HEK293T (cell line): ENCODE results near the gene DNAH3.

ENCODE experiments used
- CTCF ChIA-PET: fragments of 350-600 bp; formaldehyde crosslinking; extraction: SDS; loops from one replicate; lab custom pipeline; 2021; ENCODE audit warnings: antibody characterized with exemption, inconsistent platforms; lab: Yijun Ruan, JAX
- POLR2A ChIA-PET: fragments of 350-600 bp; formaldehyde crosslinking; extraction: SDS; loops from one replicate; lab custom pipeline; 2020; ENCODE audit warnings: antibody characterized with exemption, inconsistent platforms; lab: Yijun Ruan, JAX
- DNase-seq: peaks from one replicate; pipeline ENCODE4 v3.0.0; 2012; ENCODE audit warnings: mixed read lengths; ENCODE audit errors: extremely low spot score
- ARNT ChIP-seq: fragments of 450-650 bp; IDR thresholded peaks from 2 replicates; pipeline ENCODE4 v1.6.1; 2017; ENCODE audit warnings: mild to moderate bottlenecking
- BHLHE40 ChIP-seq: fragments of 450-650 bp; IDR thresholded peaks from 2 replicates; pipeline ENCODE4 v1.6.1; 2016; ENCODE audit warnings: mild to moderate bottlenecking, moderate library complexity, borderline replicate concordance
- CTBP1 ChIP-seq: fragments of 450-650 bp; IDR thresholded peaks from 2 replicates; pipeline ENCODE4 v1.6.1; 2016; ENCODE audit warnings: borderline replicate concordance
- ELF4 ChIP-seq: fragments of 450-650 bp; IDR thresholded peaks from 2 replicates; pipeline ENCODE4 v1.6.1; 2017; ENCODE audit warnings: antibody characterized with exemption
- FOXA1 ChIP-seq: fragments of 450-650 bp; IDR thresholded peaks from 2 replicates; pipeline ENCODE4 v1.6.1; 2016; ENCODE audit warnings: mild to moderate bottlenecking
- FOXK2 ChIP-seq: fragments of 450-650 bp; IDR thresholded peaks from 2 replicates; pipeline ENCODE4 v1.6.1; 2016; ENCODE audit warnings: mild to moderate bottlenecking
- FOXM1 ChIP-seq: fragments of 450-650 bp; IDR thresholded peaks from 2 replicates; pipeline ENCODE4 v1.6.1; 2017; ENCODE audit warnings: mild to moderate bottlenecking, borderline replicate concordance
- HDGF ChIP-seq: fragments of 450-650 bp; IDR thresholded peaks from 2 replicates; pipeline ENCODE4 v1.6.1; 2017; ENCODE audit warnings: antibody characterized with exemption, borderline replicate concordance
- L3MBTL2 ChIP-seq: fragments of 450-650 bp; conservative IDR thresholded peaks from 2 replicates; pipeline ENCODE4 v1.6.1; 2016; ENCODE audit warnings: mild to moderate bottlenecking
- LEF1 ChIP-seq: fragments of 450-650 bp; IDR thresholded peaks from 2 replicates; pipeline ENCODE4 v1.6.1; 2017; ENCODE audit warnings: mild to moderate bottlenecking, borderline replicate concordance
- NFRKB ChIP-seq: fragments of 450-650 bp; IDR thresholded peaks from 2 replicates; pipeline ENCODE4 v1.6.1; 2016; ENCODE audit warnings: mild to moderate bottlenecking, moderate library complexity
- SP1 ChIP-seq: fragments of 450-650 bp; IDR thresholded peaks from 2 replicates; pipeline ENCODE4 v1.6.1; 2017
- SUZ12 ChIP-seq: fragments of 450-650 bp; IDR thresholded peaks from 2 replicates; pipeline ENCODE4 v1.6.1; 2016; ENCODE audit warnings: mild to moderate bottlenecking
- TARDBP ChIP-seq: fragments of 450-650 bp; IDR thresholded peaks from 2 replicates; pipeline ENCODE4 v1.6.1; 2016
- ZNF384 ChIP-seq: fragments of 450-650 bp; IDR thresholded peaks from 2 replicates; pipeline ENCODE4 v1.6.1; 2016
- TF ChIP-seq, protein P1 (sequence below): fragments of 450-650 bp; IDR thresholded peaks from 2 replicates; pipeline ENCODE4 v1.6.1; 2016

DNAH3 gene

DNA sequence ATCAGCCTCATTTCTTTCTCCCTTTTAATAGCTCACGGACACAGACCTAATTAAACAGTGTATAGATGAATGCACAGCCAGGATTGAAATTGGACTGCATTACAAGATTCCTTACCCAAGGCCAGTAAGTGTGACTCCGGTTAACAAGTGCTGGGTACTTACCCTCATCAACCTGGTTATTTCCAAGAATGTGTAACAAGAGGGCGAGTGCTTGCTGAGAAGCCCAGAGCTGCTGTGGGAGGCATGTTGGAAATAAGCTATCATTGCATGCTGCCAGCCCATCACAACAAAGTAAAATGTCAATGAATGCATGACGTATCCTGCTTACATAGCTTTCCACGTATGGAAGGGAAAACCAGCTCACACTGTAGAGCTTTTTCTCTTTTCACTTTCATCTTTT is 230.6 kb downstream of the DNAH3 start:
- DNase-seq, result no peak
- CTCF ChIA-PET, result no interaction called here
- POLR2A ChIA-PET, result no interaction called here
- TF ChIP-seq L3MBTL2 (no peak), SP1 (no peak), LEF1 (no peak), FOXK2 (no peak), ZNF384 (no peak), TARDBP (no peak), CTBP1 (no peak), SUZ12 (no peak), NFRKB (no peak), ELF4 (no peak)

DNA sequence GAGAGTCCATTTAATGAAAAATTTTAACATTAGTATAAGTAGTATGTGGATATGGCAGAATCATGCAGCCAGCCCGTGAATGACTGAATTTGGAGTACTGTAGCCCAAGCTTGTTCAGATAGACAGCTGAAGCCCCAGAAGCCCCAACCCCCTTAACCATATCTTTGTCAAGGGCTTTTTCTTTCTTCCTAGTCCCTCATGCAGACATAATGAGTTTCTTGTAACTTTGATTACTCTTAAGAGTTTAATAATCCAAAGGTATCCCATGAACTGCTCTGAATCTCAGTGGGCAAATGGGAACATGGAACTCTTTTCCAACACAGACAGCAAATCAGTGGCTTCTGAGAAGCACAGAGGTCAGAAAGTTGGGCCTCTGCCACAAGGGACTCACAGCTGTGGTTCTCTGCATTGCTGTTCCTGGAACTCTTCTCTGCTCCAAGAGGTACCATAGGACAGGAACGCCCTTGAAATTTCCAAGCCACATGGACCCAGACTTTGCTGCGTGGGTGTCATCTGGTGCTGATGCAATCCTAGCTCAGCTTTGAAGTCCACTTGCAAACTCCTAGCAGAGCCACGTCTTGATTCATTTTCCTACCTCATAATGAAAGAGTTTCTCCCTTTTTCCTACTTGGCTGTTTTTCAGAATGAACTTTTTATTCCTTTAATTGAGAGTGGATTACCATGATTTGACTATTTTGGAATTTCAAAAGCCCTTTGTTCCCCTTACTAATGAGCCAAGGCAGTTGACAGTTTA is 232.0 kb downstream of the DNAH3 start:
- CTCF ChIA-PET, result no interaction called here
- POLR2A ChIA-PET, result no interaction called here
- TF ChIP-seq TARDBP (no peak), SP1 (no peak), ARNT (no peak), ZNF384 (no peak), FOXA1 (no peak), FOXK2 (no peak), L3MBTL2 (no peak), CTBP1 (no peak), HDGF (no peak), ELF4 (no peak), LEF1 (no peak), SUZ12 (no peak), BHLHE40 (no peak), FOXM1 (no peak), NFRKB (no peak)
- TF ChIP-seq, protein P1, sequence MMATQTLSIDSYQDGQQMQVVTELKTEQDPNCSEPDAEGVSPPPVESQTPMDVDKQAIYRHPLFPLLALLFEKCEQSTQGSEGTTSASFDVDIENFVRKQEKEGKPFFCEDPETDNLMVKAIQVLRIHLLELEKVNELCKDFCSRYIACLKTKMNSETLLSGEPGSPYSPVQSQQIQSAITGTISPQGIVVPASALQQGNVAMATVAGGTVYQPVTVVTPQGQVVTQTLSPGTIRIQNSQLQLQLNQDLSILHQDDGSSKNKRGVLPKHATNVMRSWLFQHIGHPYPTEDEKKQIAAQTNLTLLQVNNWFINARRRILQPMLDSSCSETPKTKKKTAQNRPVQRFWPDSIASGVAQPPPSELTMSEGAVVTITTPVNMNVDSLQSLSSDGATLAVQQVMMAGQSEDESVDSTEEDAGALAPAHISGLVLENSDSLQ, result no peak
- DNase-seq, result no peak

- CTCF ChIA-PET, result no interaction called here
- TF ChIP-seq ARNT (no peak), HDGF (no peak), FOXK2 (no peak), BHLHE40 (no peak), SP1 (no peak), ELF4 (no peak), NFRKB (no peak), ZNF384 (no peak), L3MBTL2 (no peak), FOXM1 (no peak), LEF1 (no peak)
- DNase-seq, result no peak
- POLR2A ChIA-PET, result interaction anchor here (1.0 kb wide), 1 partner anchor 16 kb away, joined by 4 read pairs; the partner anchor contains the start of genes DCUN1D3 and LYRM1
Observed at GRCh38 chr16:20916942-20917341, 233.7 kb downstream of the DNAH3 start.

GRCh38 chr16:20916289-20916688 is 234.4 kb downstream of the DNAH3 start:
- TF ChIP-seq NFRKB (no peak), LEF1 (no peak), CTBP1 (no peak), FOXA1 (no peak), SUZ12 (no peak), BHLHE40 (no peak)
- TF ChIP-seq, protein P1, result no peak
- POLR2A ChIA-PET, result interaction anchor here (1.0 kb wide), 1 partner anchor 16 kb away, joined by 4 read pairs; the partner anchor contains the start of genes DCUN1D3 and LYRM1
- CTCF ChIA-PET, result no interaction called here
- no peak for DNase-seq

DNA sequence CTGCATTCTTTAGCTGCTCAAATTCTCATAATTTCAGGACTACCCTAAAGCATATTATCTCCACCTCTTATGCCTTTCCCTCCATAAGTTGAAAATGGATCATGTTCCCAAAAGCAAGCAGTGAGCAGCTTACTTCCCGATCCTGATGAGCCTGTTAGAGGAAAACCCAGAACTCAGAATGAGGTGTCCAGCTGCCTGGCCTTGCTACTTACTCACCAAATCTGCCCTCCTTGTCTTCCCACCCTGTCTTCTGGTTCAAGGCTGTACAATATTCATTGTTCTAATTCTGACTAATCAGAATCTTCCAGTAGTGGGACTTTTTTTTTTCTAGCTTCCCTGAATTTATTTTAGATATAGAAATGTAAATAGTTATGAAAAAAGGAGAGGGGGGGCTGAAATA is 239.3 kb downstream of the DNAH3 start:
- DNase-seq, result no peak
- CTCF ChIA-PET, result no interaction called here
- POLR2A ChIA-PET, result interaction anchor here (1.4 kb wide), 1 partner anchor 11 kb away, joined by 6 read pairs; the partner anchor contains the start of genes DCUN1D3 and LYRM1
- TF ChIP-seq SP1 (no peak), HDGF (no peak), TARDBP (no peak), ELF4 (no peak), FOXA1 (no peak), L3MBTL2 (no peak)

DNA sequence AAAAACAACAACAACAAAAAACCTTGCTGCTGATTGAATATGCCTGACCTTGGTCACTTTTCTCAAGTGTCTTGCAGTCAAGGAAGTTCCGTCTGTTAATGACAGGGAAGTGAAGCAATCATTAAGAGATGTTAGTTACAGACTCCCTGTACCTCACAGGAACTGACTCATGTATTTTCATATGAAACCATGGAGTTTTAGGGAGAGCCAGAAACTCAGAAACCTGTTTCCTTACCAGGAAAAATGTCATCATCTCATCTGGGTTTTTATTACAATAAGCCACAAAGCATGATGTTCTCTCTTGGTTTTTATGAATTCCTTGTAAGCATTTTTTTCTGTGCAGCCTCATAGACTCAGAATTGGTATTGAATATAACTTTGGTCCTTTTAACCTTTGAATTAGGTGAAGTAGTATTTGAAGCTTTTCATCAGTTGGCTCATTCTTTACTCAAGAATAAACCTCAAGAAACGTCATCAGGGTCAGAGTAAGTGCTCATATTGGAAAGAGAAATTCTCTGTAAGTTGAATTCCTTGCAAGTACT is 239.8 kb downstream of the DNAH3 start:
- CTCF ChIA-PET, result no interaction called here
- TF ChIP-seq ARNT, result no peak
- no peak for TF ChIP-seq SUZ12
- TF ChIP-seq SP1, result no peak
- no peak for TF ChIP-seq FOXA1
- no peak for TF ChIP-seq L3MBTL2
- no peak for TF ChIP-seq FOXK2
- TF ChIP-seq NFRKB, result no peak
- TF ChIP-seq BHLHE40, result no peak
- TF ChIP-seq FOXM1, result no peak
- TF ChIP-seq ZNF384, result no peak
- TF ChIP-seq HDGF, result no peak
- no peak for TF ChIP-seq CTBP1
- TF ChIP-seq, protein P1, result no peak
- TF ChIP-seq LEF1, result no peak
- no peak for DNase-seq
- POLR2A ChIA-PET, result interaction anchor here (1.4 kb wide), 1 partner anchor 10 kb away, joined by 6 read pairs; the partner anchor contains the start of genes DCUN1D3 and LYRM1
